GM20431 (cell line): ENCODE measurements around the gene SLC27A5.

Experiments
- in situ Hi-C: fragments of 300-500 bp; cut with MseI, MboI; formaldehyde crosslinking; loops from one replicate; pipeline ENCODE4 v1.15.0; 2020; ENCODE audit warnings: low sequenced_read_pairs; ENCODE audit not compliant: unreplicated experiment

Gene SLC27A5

GRCh38 chr19:58511353-58512208 lies at the start of gene SLC27A5:
Gene SLC27A5 (minus strand): TSS chr19:58511992. CDS start chr19:58511955, 37 bp downstream.
- in situ Hi-C loops = no loop called here

GRCh38 chr19:58560921-58561320 lies 49.1 kb upstream of the SLC27A5 start:
- in situ Hi-C loops = no loop called here

- in situ Hi-C loops = no loop called here
Measured at GRCh38 chr19:58560007-58560887, 48.5 kb upstream of the SLC27A5 start.

GRCh38 chr19:58559275-58560006 lies 47.6 kb upstream of the SLC27A5 start:
- in situ Hi-C loops = no loop called here

GRCh38 chr19:58558623-58559274 lies 47.0 kb upstream of the SLC27A5 start:
- in situ Hi-C loops = no loop called here

GRCh38 chr19:58558066-58558622 lies 46.4 kb upstream of the SLC27A5 start, which contains the start of gene UBE2M:
Gene UBE2M (minus strand): TSS chr19:58558611. CDS start chr19:58558381, 230 bp downstream.
- in situ Hi-C loops = no loop called here

GRCh38 chr19:58557221-58558065 lies 45.7 kb upstream of the SLC27A5 start:
- in situ Hi-C loops = no loop called here

- in situ Hi-C loops = no loop called here
Measured at GRCh38 chr19:58556622-58557220, 44.9 kb upstream of the SLC27A5 start.

GRCh38 chr19:58555920-58556621 lies 44.3 kb upstream of the SLC27A5 start:
- in situ Hi-C loops = no loop called here

- in situ Hi-C loops = no loop called here
Measured at GRCh38 chr19:58555369-58555885, 43.6 kb upstream of the SLC27A5 start.

- in situ Hi-C loops = no loop called here
Measured at GRCh38 chr19:58554494-58555368, 42.9 kb upstream of the SLC27A5 start, which contains the start of gene CHMP2A. Gene CHMP2A (minus strand): TSS chr19:58555105. CDS start chr19:58554212, 893 bp downstream.

GRCh38 chr19:58553799-58554493 lies 42.2 kb upstream of the SLC27A5 start:
- in situ Hi-C loops = no loop called here

- in situ Hi-C loops = no loop called here
Measured at GRCh38 chr19:58552655-58553054, 40.9 kb upstream of the SLC27A5 start.

GRCh38 chr19:58551577-58552471 lies 40.0 kb upstream of the SLC27A5 start:
- in situ Hi-C loops = no loop called here

- in situ Hi-C loops = no loop called here
Measured at GRCh38 chr19:58551123-58551497, 39.3 kb upstream of the SLC27A5 start.
